ENCODE results near the gene RBFOX1. TPM values are rescaled to one million over a fixed set of nuclear protein-coding genes. Genes with fewer than 3 reads are reported as not detected.

The RBFOX1 gene
- total RNA-seq, 2 donors from 2014 or later = not detected

DNA sequence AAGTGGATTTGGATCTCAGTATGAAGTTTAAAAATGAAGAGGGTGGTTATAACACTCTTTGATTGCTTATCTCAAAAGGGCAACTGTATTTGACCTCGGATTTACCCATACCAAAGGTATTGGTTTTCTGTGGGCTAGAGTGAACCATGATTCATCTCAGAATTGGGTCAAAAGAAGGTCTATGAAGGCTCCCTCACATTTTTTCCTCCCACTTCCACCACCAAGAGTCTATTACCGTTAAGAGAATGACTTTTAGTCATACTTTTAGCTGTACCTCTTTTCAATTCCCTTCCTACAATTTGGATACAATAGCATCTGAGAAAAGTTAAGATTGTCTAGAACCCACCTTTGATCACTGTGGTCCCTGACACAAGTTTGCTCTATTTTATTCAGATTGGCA, 280.9 kb downstream of the RBFOX1 start:
- intact Hi-C loops (cut with DNase I) = no loop called here
- Histone ChIP-seq H3K4me3 (no peak overlapping the region), H3K9me3 (no peaks in the 10 kb centered on the region), H3K27me3 (no peaks in the 10 kb centered on the region), H3K36me3 (replicated peaks in 1 of 2; ENCODE audit: insufficient read depth in 1 of 2, low read depth in 2 of 2) (no peaks in the 10 kb centered on the region), H3K4me1 (no peaks in the 10 kb centered on the region), H3K27ac (no peak overlapping the region)
- ATAC-seq (no peak), DNase-seq (no peak)
- TF ChIP-seq POLR2A (IDR thresholded peaks at IDR 0.05) = no peak
- TF ChIP-seq, protein P1, sequence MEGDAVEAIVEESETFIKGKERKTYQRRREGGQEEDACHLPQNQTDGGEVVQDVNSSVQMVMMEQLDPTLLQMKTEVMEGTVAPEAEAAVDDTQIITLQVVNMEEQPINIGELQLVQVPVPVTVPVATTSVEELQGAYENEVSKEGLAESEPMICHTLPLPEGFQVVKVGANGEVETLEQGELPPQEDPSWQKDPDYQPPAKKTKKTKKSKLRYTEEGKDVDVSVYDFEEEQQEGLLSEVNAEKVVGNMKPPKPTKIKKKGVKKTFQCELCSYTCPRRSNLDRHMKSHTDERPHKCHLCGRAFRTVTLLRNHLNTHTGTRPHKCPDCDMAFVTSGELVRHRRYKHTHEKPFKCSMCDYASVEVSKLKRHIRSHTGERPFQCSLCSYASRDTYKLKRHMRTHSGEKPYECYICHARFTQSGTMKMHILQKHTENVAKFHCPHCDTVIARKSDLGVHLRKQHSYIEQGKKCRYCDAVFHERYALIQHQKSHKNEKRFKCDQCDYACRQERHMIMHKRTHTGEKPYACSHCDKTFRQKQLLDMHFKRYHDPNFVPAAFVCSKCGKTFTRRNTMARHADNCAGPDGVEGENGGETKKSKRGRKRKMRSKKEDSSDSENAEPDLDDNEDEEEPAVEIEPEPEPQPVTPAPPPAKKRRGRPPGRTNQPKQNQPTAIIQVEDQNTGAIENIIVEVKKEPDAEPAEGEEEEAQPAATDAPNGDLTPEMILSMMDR (IDR thresholded peaks at IDR 0.05) = no peak
- WGBS, 2 donors = 32 to 49% methylated on average over 2 of the region's 2 CpGs

DNA sequence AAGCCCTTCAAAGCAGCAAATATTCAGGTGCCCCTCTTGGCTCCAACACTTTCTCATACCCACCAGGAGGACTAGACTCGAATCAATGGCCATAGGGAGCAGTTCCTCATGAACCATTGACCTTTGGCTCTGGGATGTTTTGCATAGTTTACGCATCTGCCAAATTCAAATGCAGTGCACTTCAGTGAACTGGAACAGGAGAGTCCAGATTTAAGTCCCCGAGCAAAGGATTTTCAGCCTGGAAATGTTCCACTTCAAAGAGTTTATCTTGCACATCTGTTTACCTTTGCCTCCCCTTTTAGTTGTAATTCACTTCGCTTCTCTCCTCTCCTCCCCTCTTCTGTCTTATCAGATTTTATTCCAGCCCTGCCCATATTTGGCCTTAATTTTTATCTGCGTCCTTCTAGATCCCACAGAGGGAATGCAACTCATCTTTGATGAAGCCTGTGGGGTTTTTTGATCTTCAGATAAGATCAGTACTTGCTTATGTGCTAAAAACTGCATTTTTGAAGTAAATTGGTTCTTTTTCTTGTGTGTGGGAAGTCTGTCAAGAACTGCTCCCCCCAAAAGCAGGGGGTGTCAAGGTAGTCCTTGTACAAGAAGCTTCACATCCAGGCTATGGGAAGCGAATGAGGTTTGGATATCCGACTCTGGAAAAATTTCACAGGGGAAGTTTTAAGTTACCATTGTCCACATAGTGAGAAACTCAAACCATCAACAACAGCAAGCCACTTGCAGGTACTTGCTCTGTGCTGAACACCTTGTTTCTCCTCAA, 281.6 kb downstream of the RBFOX1 start:
- no peaks in the 10 kb centered on the region for H3K4me1 ChIP-seq
- no peak overlapping the region for H3K27ac ChIP-seq
- 59 to 60% methylated on average over 7 of the region's 7 CpGs for WGBS, 2 donors
- no peaks in the 10 kb centered on the region for H3K9me3 ChIP-seq
- no peak overlapping the region for H3K4me3 ChIP-seq
- no peak for TF ChIP-seq POLR2A (IDR thresholded peaks at IDR 0.05)
- TF ChIP-seq, protein P1 (IDR thresholded peaks at IDR 0.05) = no peak
- no peak for ATAC-seq
- H3K36me3 ChIP-seq (replicated peaks in 1 of 2; ENCODE audit: insufficient read depth in 1 of 2, low read depth in 2 of 2) = no peaks in the 10 kb centered on the region
- no peak for DNase-seq
- no peaks in the 10 kb centered on the region for H3K27me3 ChIP-seq
- intact Hi-C loops (cut with DNase I) = no loop called here

DNA sequence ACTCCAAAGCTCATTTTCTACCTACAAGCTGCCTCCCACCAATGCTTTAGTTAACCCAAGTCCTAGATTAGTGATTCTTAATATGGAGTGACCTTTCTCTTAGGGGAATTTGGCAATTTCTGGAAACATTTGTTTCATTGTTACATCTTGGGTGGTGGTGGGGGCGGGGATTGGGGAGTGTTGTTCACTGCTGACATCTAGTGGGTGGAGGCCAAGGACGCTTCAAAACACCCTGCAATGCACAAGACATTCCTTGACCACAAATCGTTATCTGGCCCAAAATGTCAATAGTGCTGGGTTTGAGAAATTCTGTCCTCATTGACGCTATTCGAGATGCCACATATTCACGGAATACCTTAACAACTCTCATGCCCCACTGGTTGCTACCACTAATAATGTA, 282.9 kb downstream of the RBFOX1 start:
- no peak overlapping the region for H3K27ac ChIP-seq
- no peaks in the 10 kb centered on the region for H3K4me1 ChIP-seq
- no peaks in the 10 kb centered on the region for H3K36me3 ChIP-seq (replicated peaks in 1 of 2; ENCODE audit: insufficient read depth in 1 of 2, low read depth in 2 of 2)
- H3K9me3 ChIP-seq = no peaks in the 10 kb centered on the region
- WGBS, 2 donors = 82 to 84% methylated on average over 6 of the region's 6 CpGs
- H3K4me3 ChIP-seq = no peak overlapping the region
- no peak for DNase-seq
- intact Hi-C loops (cut with DNase I) = no loop called here
- TF ChIP-seq, protein P1 (IDR thresholded peaks at IDR 0.05) = no peak
- TF ChIP-seq POLR2A (IDR thresholded peaks at IDR 0.05) = no peak
- H3K27me3 ChIP-seq = no peaks in the 10 kb centered on the region
- no peak for ATAC-seq

DNA sequence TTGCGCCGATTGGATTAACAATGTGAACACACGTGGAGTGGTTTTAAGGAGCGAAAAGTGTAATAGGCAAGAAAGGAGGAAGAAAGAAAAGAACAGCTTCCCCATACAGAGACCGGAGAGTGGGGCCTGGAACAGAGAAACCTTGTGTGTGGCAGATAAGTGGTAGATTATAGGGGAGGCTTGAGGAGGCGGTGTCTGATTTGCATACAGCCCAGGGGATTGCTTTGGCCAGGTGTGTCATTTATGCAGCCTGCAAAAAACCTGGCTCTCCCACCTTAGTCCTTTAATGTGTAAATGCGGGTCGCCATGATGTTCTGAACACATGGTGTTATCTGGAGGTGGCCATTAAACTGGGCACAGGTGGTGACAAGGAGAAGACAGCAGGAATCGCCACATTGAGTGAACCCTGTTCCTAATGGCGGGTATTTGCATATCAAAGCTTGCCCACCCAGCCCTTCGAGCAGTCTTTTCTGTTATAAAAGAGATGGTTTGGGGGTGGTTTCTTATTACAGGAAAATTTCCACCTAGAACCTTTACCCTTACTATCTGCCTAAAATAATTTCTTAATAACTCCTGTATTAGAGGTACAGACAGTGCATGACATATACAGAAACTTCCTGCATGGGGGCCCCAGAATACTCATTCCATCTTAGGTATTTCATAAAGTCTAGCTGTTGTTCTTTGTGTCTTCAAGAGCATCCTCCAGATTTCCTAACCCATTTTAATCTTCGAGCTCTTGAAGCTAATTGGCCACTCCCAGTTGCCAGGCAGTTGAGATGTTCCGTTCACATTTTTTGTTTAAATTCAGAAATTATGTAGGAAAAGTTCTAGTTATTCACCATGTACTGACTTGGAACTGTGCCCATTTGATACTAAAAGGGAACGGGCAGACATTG, 292.5 kb downstream of the RBFOX1 start:
- 64 to 66% methylated on average over 14 of the region's 14 CpGs for WGBS, 2 donors
- H3K27ac ChIP-seq = no peak overlapping the region
- no peaks in the 10 kb centered on the region for H3K4me1 ChIP-seq
- no peak for DNase-seq
- H3K27me3 ChIP-seq = no peaks in the 10 kb centered on the region
- H3K36me3 ChIP-seq (replicated peaks in 1 of 2; ENCODE audit: insufficient read depth in 1 of 2, low read depth in 2 of 2) = no peaks in the 10 kb centered on the region
- ATAC-seq = no peak
- H3K9me3 ChIP-seq = no peaks in the 10 kb centered on the region
- TF ChIP-seq POLR2A (IDR thresholded peaks at IDR 0.05) = no peak
- TF ChIP-seq, protein P1 (IDR thresholded peaks at IDR 0.05) = no peak
- no peak overlapping the region for H3K4me3 ChIP-seq
- intact Hi-C loops (cut with DNase I) = no loop called here
